HFF-Myc (cell line): ENCODE measurements around the gene HNF1B.
"Not testable (repeated sequence)": the region's sequence is repeated elsewhere in the genome, so short reads cannot be mapped to it uniquely, and the experiment has no call there.

Experiments used
- DNase-seq: peaks from one replicate; pipeline ENCODE4 v3.0.0-alpha.2; 2011; ENCODE audit warnings: low read depth; ENCODE audit errors: extremely low read depth
- H3K4me3 ChIP-seq: replicated peaks from 2 replicates; pipeline ENCODE4 v1.5.1; 2011; ENCODE audit warnings: low read depth, mild to moderate bottlenecking, control low read depth, low read length
- TF ChIP-seq, protein P1 (sequence below): IDR thresholded peaks from 2 replicates; pipeline ENCODE4 v1.5.1; 2012; ENCODE audit warnings: mild to moderate bottlenecking, low read depth, low read length, control low read depth; ENCODE audit errors: missing control alignments

Gene HNF1B

DNA sequence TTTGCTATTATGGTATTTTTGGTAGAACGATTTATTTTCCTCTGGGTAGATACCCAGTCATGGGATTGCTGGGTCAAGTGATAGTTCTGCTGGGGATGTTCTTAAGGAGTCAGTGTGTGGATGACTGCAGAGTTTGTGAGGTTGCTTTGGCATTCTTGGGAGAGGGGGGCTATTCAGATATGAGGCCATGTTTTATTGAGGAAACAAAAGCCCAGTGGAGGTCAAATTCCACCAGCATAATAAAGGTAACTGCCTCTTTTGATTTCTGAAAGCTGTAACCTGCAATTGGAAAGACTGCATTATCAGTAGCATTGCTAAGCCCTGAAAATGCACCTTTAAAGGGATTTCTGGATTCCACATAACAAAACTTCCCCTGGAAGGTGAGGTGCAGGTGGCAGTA is 43.7 kb upstream of the HNF1B start:
- H3K4me3 ChIP-seq = no peak overlapping the region
- no peak for DNase-seq
- TF ChIP-seq, protein P1, sequence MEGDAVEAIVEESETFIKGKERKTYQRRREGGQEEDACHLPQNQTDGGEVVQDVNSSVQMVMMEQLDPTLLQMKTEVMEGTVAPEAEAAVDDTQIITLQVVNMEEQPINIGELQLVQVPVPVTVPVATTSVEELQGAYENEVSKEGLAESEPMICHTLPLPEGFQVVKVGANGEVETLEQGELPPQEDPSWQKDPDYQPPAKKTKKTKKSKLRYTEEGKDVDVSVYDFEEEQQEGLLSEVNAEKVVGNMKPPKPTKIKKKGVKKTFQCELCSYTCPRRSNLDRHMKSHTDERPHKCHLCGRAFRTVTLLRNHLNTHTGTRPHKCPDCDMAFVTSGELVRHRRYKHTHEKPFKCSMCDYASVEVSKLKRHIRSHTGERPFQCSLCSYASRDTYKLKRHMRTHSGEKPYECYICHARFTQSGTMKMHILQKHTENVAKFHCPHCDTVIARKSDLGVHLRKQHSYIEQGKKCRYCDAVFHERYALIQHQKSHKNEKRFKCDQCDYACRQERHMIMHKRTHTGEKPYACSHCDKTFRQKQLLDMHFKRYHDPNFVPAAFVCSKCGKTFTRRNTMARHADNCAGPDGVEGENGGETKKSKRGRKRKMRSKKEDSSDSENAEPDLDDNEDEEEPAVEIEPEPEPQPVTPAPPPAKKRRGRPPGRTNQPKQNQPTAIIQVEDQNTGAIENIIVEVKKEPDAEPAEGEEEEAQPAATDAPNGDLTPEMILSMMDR = no peak

DNA sequence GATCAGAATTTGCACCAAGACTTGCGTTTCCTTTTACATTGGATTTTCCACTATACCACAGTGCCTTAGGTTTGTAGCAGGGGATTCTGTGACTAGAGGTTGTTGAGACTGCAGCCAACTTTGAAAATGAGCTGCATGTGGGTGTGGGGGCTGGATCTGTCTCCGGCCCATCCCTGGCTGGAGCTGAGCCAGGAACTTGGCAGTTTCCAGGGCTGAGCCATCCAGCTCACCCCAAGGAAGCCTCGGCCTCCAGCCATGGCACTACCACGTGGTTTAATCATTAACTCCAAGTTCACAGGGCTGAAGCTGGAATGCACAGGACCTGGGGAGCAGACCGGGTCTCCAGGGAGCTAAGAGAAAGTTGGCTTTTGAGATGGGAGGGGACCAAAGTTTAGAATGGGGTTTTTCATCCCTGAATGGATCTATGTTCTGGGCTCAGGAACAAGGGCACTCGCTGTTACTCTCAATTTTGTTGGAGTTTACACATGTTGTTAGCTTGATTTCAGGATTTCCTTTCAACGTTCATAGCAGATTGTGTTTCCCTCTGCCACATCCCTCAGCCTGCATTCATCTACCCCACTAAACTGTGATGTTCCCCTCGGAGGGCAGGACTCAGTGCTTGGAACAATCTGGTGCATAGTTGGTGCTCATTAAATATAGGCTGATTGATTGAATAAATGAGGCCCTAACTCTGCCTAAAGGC is 42.3 kb upstream of the HNF1B start:
- DNase-seq = no peak
- TF ChIP-seq, protein P1 = no peak
- no peak overlapping the region for H3K4me3 ChIP-seq

DNA sequence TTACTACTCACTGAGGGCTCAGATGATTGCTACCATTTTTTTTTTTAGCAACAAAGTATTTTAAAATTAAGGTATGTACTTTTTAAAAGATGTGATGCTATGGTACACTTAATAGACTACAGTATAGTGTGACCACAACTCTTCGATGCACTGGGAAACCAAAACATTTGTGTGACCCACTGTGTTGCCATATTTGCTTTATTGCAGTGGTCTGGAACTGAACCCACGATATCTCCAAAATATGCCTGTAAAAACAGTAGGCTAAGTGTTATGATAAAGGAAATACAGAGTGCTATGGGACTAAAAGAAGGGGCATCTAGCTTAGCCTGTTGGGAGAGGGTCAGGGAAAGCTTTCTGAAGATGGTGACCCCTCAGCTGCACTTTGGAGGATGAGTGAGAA is 41.6 kb upstream of the HNF1B start:
- H3K4me3 ChIP-seq = no peak overlapping the region
- TF ChIP-seq, protein P1 = no peak
- no peak for DNase-seq

DNA sequence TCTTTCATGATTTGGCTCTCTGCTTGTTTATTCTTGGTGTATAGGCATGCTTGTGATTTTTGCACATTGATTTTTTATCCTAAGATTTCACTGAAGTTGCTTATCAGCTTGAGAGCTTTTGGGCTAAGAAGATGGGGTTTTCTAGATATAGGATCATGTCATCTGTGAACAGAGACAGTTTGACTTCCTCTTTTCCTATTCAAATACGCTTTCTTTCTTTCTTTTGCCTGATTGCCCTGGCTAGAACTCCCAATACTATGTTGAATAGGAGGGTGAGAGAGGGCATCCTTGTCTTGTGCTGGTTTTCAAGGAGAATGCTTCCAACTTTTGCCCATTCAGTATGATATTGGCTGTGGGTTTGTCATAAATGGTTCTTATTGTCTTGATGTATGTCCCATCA is 37.6 kb upstream of the HNF1B start:
- not testable (repeated sequence) for DNase-seq, H3K4me3 ChIP-seq

DNA sequence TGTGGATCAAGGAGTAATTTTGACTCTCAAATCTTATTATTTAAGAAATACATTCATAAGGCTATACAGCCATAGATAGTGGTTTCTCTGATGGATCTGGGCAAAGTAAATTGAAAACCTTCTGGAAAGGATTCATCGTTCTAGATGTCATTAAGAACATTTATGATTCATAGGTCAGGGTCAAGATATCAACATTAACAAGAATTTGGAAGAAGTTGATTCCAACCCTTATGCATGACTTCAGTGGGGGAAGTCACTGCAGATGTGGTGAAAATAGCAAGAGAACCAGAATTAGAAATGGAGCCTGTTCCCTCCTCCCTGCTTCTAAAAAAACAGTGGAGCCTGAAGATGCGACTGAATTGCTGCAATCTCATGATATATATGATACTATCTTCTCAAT is 36.6 kb upstream of the HNF1B start:
- DNase-seq = no peak
- TF ChIP-seq, protein P1 = no peak
- H3K4me3 ChIP-seq = no peak overlapping the region

DNA sequence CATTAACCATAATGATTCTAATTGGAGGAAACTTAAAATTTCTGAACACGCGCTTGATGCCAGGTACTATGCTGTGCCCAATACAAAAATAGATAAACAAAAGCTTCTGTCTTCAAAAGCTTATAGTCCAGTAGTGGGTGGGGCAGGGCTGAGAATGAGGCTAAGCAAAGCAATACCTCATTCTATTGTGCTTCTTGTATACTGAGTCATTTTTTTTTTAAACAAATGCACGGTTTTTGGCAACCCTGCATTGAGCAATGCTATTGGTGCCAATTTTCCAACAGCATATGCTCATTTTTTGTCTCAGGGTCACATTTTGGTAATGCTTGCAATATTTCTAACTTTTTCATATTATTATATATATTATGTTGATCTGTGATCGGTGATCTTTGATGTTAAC is 34.7 kb upstream of the HNF1B start:
- no peak overlapping the region for H3K4me3 ChIP-seq
- DNase-seq = no peak
- TF ChIP-seq, protein P1 = no peak

DNA sequence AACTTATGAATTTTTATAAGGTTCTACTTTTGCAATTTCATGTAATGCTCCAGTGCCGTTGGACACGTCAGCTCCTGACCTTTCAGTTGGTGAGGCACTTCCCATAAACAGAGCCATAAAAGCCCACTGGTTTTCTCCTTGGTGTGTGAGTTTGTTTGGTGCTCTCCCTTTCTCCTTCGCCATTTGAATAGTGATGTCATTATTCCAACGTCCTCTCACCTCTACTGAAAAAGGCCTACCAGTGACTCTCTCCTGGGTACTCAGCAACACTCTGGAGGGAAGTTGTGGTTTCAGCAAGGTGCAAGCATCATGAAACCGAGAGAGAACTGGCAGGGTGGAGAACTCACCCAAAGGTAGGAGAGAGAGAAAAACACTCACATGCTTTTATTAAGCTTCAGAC is 29.6 kb upstream of the HNF1B start:
- TF ChIP-seq, protein P1 = no peak
- no peak for DNase-seq
- no peak overlapping the region for H3K4me3 ChIP-seq
